Lower lobe of right lung (tissue), 2 donors: Measurements from ENCODE around the gene ULK4. TPM values are rescaled to one million over a fixed set of nuclear protein-coding genes. Genes with fewer than 3 reads are reported as not detected.

ENCODE experiments used
- ATAC-seq, 2 donors: fragments of 200-7000 bp; cut with Tn5 transposase; one replicate each; pipeline ENCODE4 v1.9.1; 2020 to 2022; ENCODE audit warnings: mild to moderate bottlenecking in 2 of 2, moderate library complexity in 2 of 2
- DNase-seq: peaks from one replicate; pipeline ENCODE4 v3.0.0-alpha.2; 2020
- H3K27ac ChIP-seq: fragments of 200-600 bp; one replicate; pipeline ENCODE4 v1.8.0; 2022
- H3K27me3 ChIP-seq: fragments of 200-600 bp; one replicate; pipeline ENCODE4 v1.8.0; 2022; ENCODE audit warnings: low read depth
- H3K36me3 ChIP-seq: fragments of 200-600 bp; one replicate; pipeline ENCODE4 v1.8.0; 2022; ENCODE audit warnings: mild to moderate bottlenecking
- H3K4me1 ChIP-seq: fragments of 200-600 bp; one replicate; pipeline ENCODE4 v1.8.0; 2022
- H3K4me3 ChIP-seq: fragments of 200-600 bp; one replicate; pipeline ENCODE4 v1.8.0; 2022; ENCODE audit warnings: mild to moderate bottlenecking
- H3K9me3 ChIP-seq: fragments of 200-600 bp; one replicate; pipeline ENCODE4 v1.8.0; 2022
- intact Hi-C: fragments of 100-400 bp; cut with DNase I; formaldehyde crosslinking; loops from one replicate; pipeline ENCODE4 v1.11.0; 2022
- long read RNA-seq: library from polyadenylated mRNA; unstranded; transcript quantifications from one replicate; pipeline ENCODE4 v2.0.0, GENCODE V29; 2021
- total RNA-seq: library from RNA; stranded (reverse); fragmentation: NEBNext Ultra II Directional; extraction: Animal tissue kit (Norgen Biotek cat#: 25700); gene quantifications from one replicate; pipeline ENCODE4 v1.2.1, GENCODE V29; 2021
- TF ChIP-seq, protein P1 (sequence below): fragments of 200-600 bp; IDR thresholded peaks from one replicate; pipeline ENCODE4 v1.8.0; 2022; ENCODE audit warnings: antibody characterized with exemption, mild to moderate bottlenecking
- donor health status: DM: no; HTN: yes; CAD: no; lungs with severe emphysema.

ULK4 gene
- total RNA-seq, result 11.4 TPM
- long read RNA-seq, partial matches to known transcripts, result 5 of 10 reads
- long read RNA-seq, other reads (novel, unspliced or antisense), result 5 of 10 reads

DNA sequence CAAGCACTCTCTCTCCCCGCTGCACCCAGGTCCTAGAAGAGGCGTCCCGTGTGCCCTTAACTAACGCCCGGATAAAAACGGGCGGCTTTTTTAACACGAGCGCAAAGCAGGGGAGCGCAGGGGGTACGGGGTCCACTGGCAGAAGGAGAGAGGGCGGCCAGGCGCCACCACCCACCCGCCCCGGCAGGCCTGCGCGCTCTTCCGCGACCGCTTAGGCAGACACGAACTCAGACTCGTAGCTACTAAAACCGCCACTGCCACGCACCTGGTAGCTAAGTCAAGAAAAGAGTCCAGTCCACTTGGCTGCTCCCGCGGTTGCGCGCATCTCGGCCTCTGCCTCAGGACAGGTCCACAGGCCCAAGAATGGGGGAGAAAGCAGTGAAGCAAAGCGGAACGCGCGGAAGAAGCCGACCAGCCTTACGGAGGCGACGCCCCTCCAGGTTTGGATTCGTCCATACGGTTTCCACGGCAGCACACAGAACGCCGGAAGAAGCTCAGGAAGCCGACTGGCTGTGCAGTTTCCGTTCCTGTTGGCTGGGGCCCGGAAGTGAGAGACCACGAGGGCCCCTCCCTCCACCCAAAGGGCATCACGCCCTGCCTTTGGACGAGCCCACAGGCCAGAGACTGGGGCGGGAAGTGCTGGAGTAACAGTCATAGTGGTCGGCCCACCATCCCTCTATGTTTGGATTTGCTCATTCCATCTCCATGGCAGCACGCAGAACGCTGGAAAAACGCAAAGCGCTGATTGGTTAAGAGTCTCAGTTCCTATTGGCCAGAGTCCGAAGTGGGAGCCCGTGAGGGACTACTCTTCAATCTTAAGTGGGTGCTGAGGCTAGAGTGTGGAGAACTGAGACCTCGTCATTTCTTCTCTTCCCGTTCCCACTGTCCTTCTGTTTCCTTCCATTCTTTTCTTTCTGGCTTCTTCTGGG is at the start of gene ULK4:
Gene ULK4, minus strand, starts transcription at position 353 of the 929 bp plus-strand sequence. CDS start 7,344 bp downstream, outside the sequence.
- intact Hi-C loops, result no loop called here
- H3K4me3 ChIP-seq, result peak within 1 kb of the TSS; percentile 77
- no peaks in the 10 kb centered on the region for H3K9me3 ChIP-seq
- H3K36me3 ChIP-seq, result no peaks in the 10 kb centered on the region
- DNase-seq, result peak; percentile 99
- H3K27ac ChIP-seq, result peak within 1 kb of the TSS; percentile 87
- TF ChIP-seq, protein P1, sequence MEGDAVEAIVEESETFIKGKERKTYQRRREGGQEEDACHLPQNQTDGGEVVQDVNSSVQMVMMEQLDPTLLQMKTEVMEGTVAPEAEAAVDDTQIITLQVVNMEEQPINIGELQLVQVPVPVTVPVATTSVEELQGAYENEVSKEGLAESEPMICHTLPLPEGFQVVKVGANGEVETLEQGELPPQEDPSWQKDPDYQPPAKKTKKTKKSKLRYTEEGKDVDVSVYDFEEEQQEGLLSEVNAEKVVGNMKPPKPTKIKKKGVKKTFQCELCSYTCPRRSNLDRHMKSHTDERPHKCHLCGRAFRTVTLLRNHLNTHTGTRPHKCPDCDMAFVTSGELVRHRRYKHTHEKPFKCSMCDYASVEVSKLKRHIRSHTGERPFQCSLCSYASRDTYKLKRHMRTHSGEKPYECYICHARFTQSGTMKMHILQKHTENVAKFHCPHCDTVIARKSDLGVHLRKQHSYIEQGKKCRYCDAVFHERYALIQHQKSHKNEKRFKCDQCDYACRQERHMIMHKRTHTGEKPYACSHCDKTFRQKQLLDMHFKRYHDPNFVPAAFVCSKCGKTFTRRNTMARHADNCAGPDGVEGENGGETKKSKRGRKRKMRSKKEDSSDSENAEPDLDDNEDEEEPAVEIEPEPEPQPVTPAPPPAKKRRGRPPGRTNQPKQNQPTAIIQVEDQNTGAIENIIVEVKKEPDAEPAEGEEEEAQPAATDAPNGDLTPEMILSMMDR, result no peak
- peak; percentile 97 to 98 for ATAC-seq
- H3K4me1 ChIP-seq, result peaks cover 9% of the 10 kb centered on the region
- no peaks in the 10 kb centered on the region for H3K27me3 ChIP-seq

DNA sequence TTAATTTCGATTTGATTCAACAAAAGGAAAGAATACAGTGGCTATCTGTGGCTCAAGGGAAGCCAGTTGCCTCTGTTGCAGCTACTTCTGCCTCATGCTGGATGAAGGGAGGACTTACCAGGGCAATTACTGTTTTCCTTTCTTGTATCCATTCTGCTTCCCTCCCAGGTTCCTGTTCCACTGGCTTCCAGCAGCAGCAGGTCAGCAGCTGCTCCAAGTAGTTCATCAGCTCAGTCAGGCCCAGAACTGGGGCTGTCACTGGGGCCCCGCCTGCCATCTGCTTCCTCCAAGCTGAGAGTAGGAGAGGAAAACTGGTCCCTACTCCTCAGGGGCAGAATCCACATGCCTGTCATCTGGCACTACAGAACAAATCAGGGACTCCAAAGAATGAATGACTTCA is 48.6 kb upstream of the ULK4 start:
- no peaks in the 10 kb centered on the region for H3K27me3 ChIP-seq
- no peaks in the 10 kb centered on the region for H3K36me3 ChIP-seq
- TF ChIP-seq, protein P1, result no peak
- no peaks in the 10 kb centered on the region for H3K9me3 ChIP-seq
- H3K4me3 ChIP-seq, result no peak overlapping the region
- peaks cover 23% of the 10 kb centered on the region for H3K4me1 ChIP-seq
- DNase-seq (no peak), ATAC-seq (no peak)
- intact Hi-C loops, result no loop called here
- no peak overlapping the region for H3K27ac ChIP-seq

DNA sequence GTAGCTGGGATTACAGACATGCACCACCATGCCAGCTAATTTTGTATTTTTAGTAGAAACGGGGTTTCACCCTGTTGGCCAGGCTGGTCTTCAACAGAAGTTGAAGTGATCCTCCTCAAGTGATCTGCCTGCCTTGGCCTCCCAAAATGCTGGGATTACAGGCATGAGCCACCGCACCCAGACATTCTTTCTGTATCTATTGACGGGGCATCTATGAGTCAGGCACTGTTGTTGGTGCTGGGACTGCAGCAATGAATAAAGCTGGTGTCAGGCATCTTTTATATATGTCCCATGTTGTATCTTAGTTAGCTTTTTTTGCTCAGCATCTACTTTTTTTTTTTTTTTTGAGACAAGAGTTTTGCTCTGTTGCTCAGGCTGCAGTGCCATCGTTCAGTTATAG is 47.6 kb upstream of the ULK4 start:
- Histone ChIP-seq H3K36me3 (no peaks in the 10 kb centered on the region), H3K27ac (no peak overlapping the region), H3K9me3 (no peaks in the 10 kb centered on the region), H3K4me3 (no peak overlapping the region), H3K4me1 (peaks cover 12% of the 10 kb centered on the region), H3K27me3 (no peaks in the 10 kb centered on the region)
- no peak for DNase-seq
- TF ChIP-seq, protein P1, result no peak
- intact Hi-C loops, result no loop called here
- no peak for ATAC-seq

DNA sequence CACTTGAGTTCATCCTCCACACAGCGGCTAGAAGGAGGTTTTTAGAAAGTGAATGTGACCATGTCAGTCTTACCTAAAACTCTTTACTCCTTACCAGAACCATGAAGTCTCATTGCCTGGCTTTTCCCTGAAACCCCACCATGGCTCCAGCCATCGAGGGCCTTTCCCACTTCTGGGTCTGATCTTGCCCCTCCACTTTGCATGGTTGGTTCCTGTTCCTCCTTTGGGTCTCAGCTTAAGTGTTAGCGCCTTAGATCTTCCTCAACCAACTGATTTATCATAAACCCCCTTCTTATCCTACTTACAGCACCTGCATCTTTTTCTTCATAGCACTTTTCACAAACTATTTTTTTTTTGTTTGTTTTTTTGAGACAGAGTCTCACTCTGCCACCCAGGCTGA is 45.9 kb upstream of the ULK4 start:
- Histone ChIP-seq H3K4me1 (peaks cover 7% of the 10 kb centered on the region), H3K27me3 (no peaks in the 10 kb centered on the region), H3K9me3 (no peaks in the 10 kb centered on the region), H3K36me3 (no peaks in the 10 kb centered on the region), H3K27ac (no peak overlapping the region), H3K4me3 (no peak overlapping the region)
- TF ChIP-seq, protein P1, result no peak
- intact Hi-C loops, result no loop called here
- ATAC-seq (no peak), DNase-seq (no peak)

DNA sequence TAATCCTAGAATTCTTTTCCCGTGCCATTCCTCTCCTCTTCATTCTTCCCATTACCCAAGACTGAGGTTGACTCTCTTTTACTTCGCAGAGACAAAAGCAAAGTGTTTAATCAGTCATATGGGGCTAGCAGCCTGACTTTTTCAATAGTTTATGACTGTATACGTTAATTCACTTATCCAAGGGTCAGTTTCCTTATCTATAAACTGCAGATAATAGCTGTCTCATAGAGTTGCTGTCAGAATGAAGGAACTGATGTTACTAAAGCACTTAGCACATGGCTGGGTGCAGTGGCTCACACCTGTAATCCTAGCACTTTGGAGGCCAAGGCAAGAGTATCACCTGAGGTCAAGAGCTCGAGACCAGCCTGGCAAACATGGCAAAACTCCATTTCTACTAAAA is 43.5 kb upstream of the ULK4 start:
- ATAC-seq, result no peak
- H3K36me3 ChIP-seq, result no peaks in the 10 kb centered on the region
- H3K27me3 ChIP-seq, result no peaks in the 10 kb centered on the region
- H3K9me3 ChIP-seq, result no peaks in the 10 kb centered on the region
- intact Hi-C loops, result no loop called here
- no peak for DNase-seq
- no peak overlapping the region for H3K4me3 ChIP-seq
- no peaks in the 10 kb centered on the region for H3K4me1 ChIP-seq
- no peak overlapping the region for H3K27ac ChIP-seq
- TF ChIP-seq, protein P1, result no peak
